ENCODE data around the gene DCP2. TPM values are rescaled to one million over a fixed set of nuclear protein-coding genes. Genes with fewer than 3 reads are reported as not detected.

Gene DCP2
- total RNA-seq, 4 donors from 2014 or later, result 13.2 to 41.3 (median 22.8) TPM

DNA sequence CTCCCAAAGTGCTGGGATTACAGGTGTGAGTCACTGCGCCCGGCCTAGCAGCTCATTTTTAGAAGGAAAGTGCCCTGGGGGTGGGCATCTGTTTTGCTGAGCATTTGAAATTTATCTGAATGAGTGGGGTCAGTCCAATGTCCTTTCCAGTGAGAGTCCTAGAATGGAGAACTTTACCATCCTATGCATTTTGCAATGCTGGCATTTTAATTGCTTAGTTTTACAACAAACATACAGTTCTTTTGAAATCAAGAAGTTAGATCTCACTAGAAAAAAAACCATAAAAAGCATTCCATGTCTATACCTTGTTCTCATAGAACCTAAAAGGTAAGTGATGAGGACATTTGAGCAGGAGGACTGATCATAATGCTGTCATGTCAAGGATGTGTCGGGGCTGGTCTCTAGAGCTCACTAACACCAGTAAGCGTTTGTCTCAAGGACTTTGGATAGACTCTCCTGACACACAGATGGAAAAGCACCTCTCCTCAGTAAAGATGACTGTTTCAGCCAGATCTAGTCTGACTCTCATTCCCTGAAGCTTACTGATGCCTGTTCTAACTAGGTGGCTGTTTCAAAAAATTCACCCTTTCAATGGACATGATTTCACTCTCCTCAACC, 83.9 kb downstream of the DCP2 start:
- H3K4me3 ChIP-seq, result no peak overlapping the region
- H3K27ac ChIP-seq, result no peak overlapping the region
- no peaks in the 10 kb centered on the region for H3K4me1 ChIP-seq
- no peak for TF ChIP-seq POLR2A (IDR thresholded peaks at IDR 0.05)
- no peak for TF ChIP-seq CTCF (IDR thresholded peaks at IDR 0.05)
- no peak for DNase-seq
- no peaks in the 10 kb centered on the region for H3K9me3 ChIP-seq
- H3K36me3 ChIP-seq, result no peaks in the 10 kb centered on the region
- H3K27me3 ChIP-seq, result no peaks in the 10 kb centered on the region

GRCh38 chr5:113061846-113062780, 85.5 kb downstream of the DCP2 start:
- Histone ChIP-seq H3K4me1 (no peaks in the 10 kb centered on the region), H3K27ac (no peak overlapping the region), H3K27me3 (no peaks in the 10 kb centered on the region), H3K9me3 (no peaks in the 10 kb centered on the region), H3K4me3 (no peak overlapping the region), H3K36me3 (no peaks in the 10 kb centered on the region)
- TF ChIP-seq CTCF (IDR thresholded peaks at IDR 0.05) (no peak), POLR2A (IDR thresholded peaks at IDR 0.05) (no peak)
- no peak for DNase-seq

GRCh38 chr5:113062869-113063508, 86.4 kb downstream of the DCP2 start:
- H3K9me3 ChIP-seq, result no peaks in the 10 kb centered on the region
- no peaks in the 10 kb centered on the region for H3K36me3 ChIP-seq
- no peak for DNase-seq
- H3K27ac ChIP-seq, result no peak overlapping the region
- TF ChIP-seq POLR2A (IDR thresholded peaks at IDR 0.05) (no peak), CTCF (IDR thresholded peaks at IDR 0.05) (no peak)
- H3K4me3 ChIP-seq, result no peak overlapping the region
- H3K4me1 ChIP-seq, result no peaks in the 10 kb centered on the region
- no peaks in the 10 kb centered on the region for H3K27me3 ChIP-seq

DNA sequence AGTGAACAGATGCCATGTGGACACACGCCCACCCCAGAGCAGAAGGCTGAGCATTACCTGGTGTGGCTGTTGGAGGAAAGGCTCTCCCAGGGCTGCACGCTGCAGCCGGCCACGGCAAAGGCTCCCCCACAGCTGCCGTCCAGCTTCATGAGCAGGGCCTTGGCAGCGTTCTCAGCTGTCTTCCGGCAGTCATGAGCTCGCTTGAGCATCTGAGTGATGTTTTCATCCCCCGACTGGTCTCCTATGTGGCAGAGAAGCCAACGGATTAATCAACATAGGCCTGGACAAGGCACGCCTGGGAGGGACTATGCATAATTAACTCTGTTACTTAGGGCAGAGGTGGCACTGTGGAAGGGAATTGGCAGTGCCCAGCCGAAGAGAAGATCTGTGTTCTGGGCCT, 87.3 kb downstream of the DCP2 start:
- no peaks in the 10 kb centered on the region for H3K27me3 ChIP-seq
- no peaks in the 10 kb centered on the region for H3K4me1 ChIP-seq
- H3K27ac ChIP-seq, result no peak overlapping the region
- no peak for TF ChIP-seq POLR2A (IDR thresholded peaks at IDR 0.05)
- no peak for TF ChIP-seq CTCF (IDR thresholded peaks at IDR 0.05)
- no peaks in the 10 kb centered on the region for H3K9me3 ChIP-seq
- DNase-seq, result no peak
- H3K4me3 ChIP-seq, result no peak overlapping the region
- no peaks in the 10 kb centered on the region for H3K36me3 ChIP-seq

DNA sequence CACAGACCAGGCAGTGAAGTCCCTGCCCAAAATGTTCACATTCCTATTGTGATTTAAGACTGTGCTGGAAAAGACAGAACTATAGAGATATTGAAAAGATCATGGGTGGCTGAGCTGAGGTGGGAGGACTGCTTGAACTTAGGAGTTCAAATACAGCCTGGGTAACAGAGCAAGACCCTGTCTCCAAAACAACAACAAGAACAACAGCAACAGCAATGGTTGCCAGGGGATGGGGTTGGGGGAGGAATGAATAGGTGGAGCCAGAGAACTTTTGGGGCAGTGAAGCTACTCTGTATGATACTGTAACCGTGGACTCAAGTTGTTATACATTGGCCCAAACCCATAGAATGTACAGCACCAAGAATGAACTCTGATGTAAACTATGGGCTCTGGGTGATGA, 88.2 kb downstream of the DCP2 start:
- no peaks in the 10 kb centered on the region for H3K27me3 ChIP-seq
- no peaks in the 10 kb centered on the region for H3K4me1 ChIP-seq
- no peak for TF ChIP-seq CTCF (IDR thresholded peaks at IDR 0.05)
- TF ChIP-seq POLR2A (IDR thresholded peaks at IDR 0.05), result no peak
- H3K27ac ChIP-seq, result no peak overlapping the region
- H3K4me3 ChIP-seq, result no peak overlapping the region
- no peaks in the 10 kb centered on the region for H3K36me3 ChIP-seq
- DNase-seq, result no peak
- no peaks in the 10 kb centered on the region for H3K9me3 ChIP-seq

All from Peyer's patch (tissue), 4 donors.